Left renal cortex interstitium (tissue), 4 donors: ENCODE results near the gene DMP1. TPM values are rescaled to one million over a fixed set of nuclear protein-coding genes. Genes with fewer than 3 reads are reported as not detected.
A peak's percentile ranks its signal among the peaks of the same experiment; 100 is the strongest.
"Not testable (repeated sequence)": the region's sequence is repeated elsewhere in the genome, so short reads cannot be mapped to it uniquely, and the experiment has no call there.

Experiments used
- DNase-seq, 4 donors: peaks; one replicate each; pipeline ENCODE4 v3.0.0-alpha.2; 2013; ENCODE audit warnings: low read depth in 4 of 4, low spot score in 2 of 4, missing footprints in 1 of 4
- polyA plus RNA-seq, 4 donors: library from polyadenylated mRNA; unstranded; fragments of 120-200 nt; gene quantifications; one replicate each; pipeline ENCODE4 v1.2.1, GENCODE V29; 2013; ENCODE audit not compliant: insufficient read length in 4 of 4

Gene DMP1
- polyA plus RNA-seq, 4 donors: 0.05 to 0.09 TPM; not detected in 2

GRCh38 chr4:87679449-87680169 is 29.5 kb downstream of the DMP1 start:
- DNase-seq: peak in 2 of 4 donors; percentile 22 to 33

GRCh38 chr4:87680271-87680670 is 30.2 kb downstream of the DMP1 start:
- no peak for DNase-seq

- no peak for DNase-seq
Observed at GRCh38 chr4:87688316-87688715, 38.2 kb downstream of the DMP1 start.

DNA sequence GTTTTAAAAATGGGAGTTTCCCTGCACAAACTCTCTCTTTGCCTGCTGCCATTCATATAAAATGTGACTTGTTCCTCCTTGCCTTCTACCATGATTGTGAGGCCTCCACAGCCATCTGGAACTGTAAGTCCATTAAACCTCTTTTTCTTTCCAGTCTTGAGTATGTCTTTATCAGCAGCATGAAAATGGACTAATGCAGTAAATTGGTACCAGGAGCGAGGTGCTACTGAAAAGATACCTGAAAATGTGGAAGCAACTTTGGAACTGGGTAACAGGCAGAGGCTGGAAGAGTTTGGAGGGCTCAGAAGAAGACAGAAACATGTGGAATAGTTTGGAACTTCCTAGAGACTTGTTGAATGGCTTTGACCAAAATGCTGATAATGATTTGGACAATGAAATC is 40.9 kb downstream of the DMP1 start:
- not testable (repeated sequence) for DNase-seq

GRCh38 chr4:87692060-87692459 is 42.0 kb downstream of the DMP1 start:
- DNase-seq: not testable (repeated sequence)

- DNase-seq: no peak
Observed at GRCh38 chr4:87697272-87697671, 47.2 kb downstream of the DMP1 start.

- no peak for DNase-seq
Observed at GRCh38 chr4:87697945-87698344, 47.9 kb downstream of the DMP1 start.

- no peak for DNase-seq
Observed at GRCh38 chr4:87698394-87698793, 48.3 kb downstream of the DMP1 start.

DNA sequence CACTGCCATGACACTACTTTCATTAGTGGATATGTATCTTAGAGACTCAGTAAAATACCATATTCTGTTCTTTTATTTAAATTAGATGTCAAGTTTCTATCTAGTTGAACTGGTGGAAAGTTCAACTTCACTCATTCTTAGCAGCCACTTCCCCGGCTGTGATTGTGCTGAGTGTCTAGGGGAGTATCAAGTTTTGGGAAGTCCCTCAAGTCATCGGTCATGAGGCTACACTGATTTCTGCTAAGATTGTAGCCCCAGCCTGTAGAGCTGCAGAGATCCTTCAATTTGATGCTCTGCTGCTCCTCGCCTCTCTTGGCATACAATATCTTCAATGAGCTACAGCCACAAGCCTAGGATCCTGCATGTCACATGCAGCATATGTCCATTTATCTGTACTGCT is 53.9 kb downstream of the DMP1 start:
- no peak for DNase-seq

- DNase-seq: no peak
Observed at GRCh38 chr4:87707279-87707918, 57.3 kb downstream of the DMP1 start.

Other genes with a start within 250 kb of the DMP1 start
- 10 to 100 TPM; 61.5 to 69.6 (median 66.6) TPM for gene NUDT9, start 227.7 kb upstream of the DMP1 start, polyA plus RNA-seq
- 10 to 100 TPM in 3 of 4 donors, 1 to 10 TPM in 1; 8.5 to 26.8 (median 13.1) TPM for gene SPARCL1, start 120.9 kb upstream of the DMP1 start, polyA plus RNA-seq
- under 1 TPM in 2 of 4 donors, not detected in 2; 0.04 to 0.06 TPM for gene DSPP, start 41.8 kb upstream of the DMP1 start, polyA plus RNA-seq
- gene IBSP, start 149.3 kb downstream of the DMP1 start, polyA plus RNA-seq: not detected
- gene MEPE, start 182.7 kb downstream of the DMP1 start, polyA plus RNA-seq: not detected